Tibial artery (tissue), 4 donors: Measurements from ENCODE around the gene RNF220.

Experiments
- DNase-seq, 2 donors: peaks; one replicate each; pipeline ENCODE4 v3.0.0-alpha.2; 2019
- H3K27ac ChIP-seq, 2 donors: fragments of 200-600 bp; sonication (generic) in 1 of 2; 1 replicate in 1 of 2; 2 replicates in 1 of 2; pipeline ENCODE4 v1.5.1; 2018 to 2019; ENCODE audit warnings: mild to moderate bottlenecking in 1 of 2
- H3K27me3 ChIP-seq, 2 donors: fragments of 200-600 bp; sonication (generic) in 1 of 2; one replicate each; pipeline versions ENCODE4 v1.5.1 to v1.6.0; 2016 to 2019
- H3K36me3 ChIP-seq, 3 donors: fragments of 200-600 bp; sonication (generic) in 2 of 3; one replicate each; pipeline ENCODE4 v1.5.1; 2016 to 2019; ENCODE audit warnings: mild to moderate bottlenecking in 2 of 3
- H3K4me1 ChIP-seq, 4 donors: fragments of 200-600 bp; sonication (generic) in 2 of 4; 1 replicate in 3 of 4; 2 replicates in 1 of 4; pipeline ENCODE4 v1.5.1; 2016 to 2019
- H3K4me3 ChIP-seq, 2 donors: fragments of 200-600 bp; sonication (generic) in 1 of 2; 1 replicate in 1 of 2; 2 replicates in 1 of 2; pipeline ENCODE4 v1.5.1; 2018 to 2019; ENCODE audit warnings: mild to moderate bottlenecking in 2 of 2
- H3K9me3 ChIP-seq, 3 donors: fragments of 200-600 bp; sonication (generic) in 1 of 3; one replicate each; pipeline ENCODE4 v1.5.1; 2016 to 2019
- CTCF ChIP-seq, 2 experiments: fragments of 200-600 bp in 1 of 2; fragments of 450-650 bp in 1 of 2; IDR thresholded peaks; one replicate each; pipeline ENCODE4 v1.5.1; 2017 to 2019; ENCODE audit warnings: antibody characterized with exemption in 2 of 2, mild to moderate bottlenecking in 1 of 2, moderate library complexity in 1 of 2
- intact Hi-C: fragments of 100-400 bp; cut with DNase I; formaldehyde crosslinking; loops from one replicate; pipeline ENCODE4 v1.15.0; 2023; ENCODE audit warnings: low total_unique reads

RNF220 gene

GRCh38 chr1:44460107-44460882 lies 55.2 kb downstream of the RNF220 start:
- intact Hi-C loops = no loop called here
- no peak overlapping the region for H3K27ac ChIP-seq
- H3K36me3 ChIP-seq = no peaks in the 10 kb centered on the region
- no peaks in the 10 kb centered on the region for H3K4me1 ChIP-seq
- H3K27me3 ChIP-seq = peaks cover 0 to 18% of the 10 kb centered on the region in 2 donors
- H3K9me3 ChIP-seq = peaks cover 0 to 10% (median 6%) of the 10 kb centered on the region in 3 donors
- DNase-seq = no peak
- TF ChIP-seq CTCF (IDR thresholded peaks at IDR 0.05) = no peak
- H3K4me3 ChIP-seq = no peak overlapping the region

GRCh38 chr1:44464361-44464760 lies 59.3 kb downstream of the RNF220 start:
- H3K27me3 ChIP-seq = peaks cover 0 to 18% of the 10 kb centered on the region in 2 donors
- H3K9me3 ChIP-seq = peaks cover 0 to 10% (median 6%) of the 10 kb centered on the region in 3 donors
- intact Hi-C loops = no loop called here
- no peaks in the 10 kb centered on the region for H3K4me1 ChIP-seq
- H3K36me3 ChIP-seq = no peaks in the 10 kb centered on the region
- TF ChIP-seq CTCF (IDR thresholded peaks at IDR 0.05) = no peak
- H3K4me3 ChIP-seq = no peak overlapping the region
- no peak for DNase-seq
- H3K27ac ChIP-seq = no peak overlapping the region

- TF ChIP-seq CTCF (IDR thresholded peaks at IDR 0.05) = no peak
- Histone ChIP-seq H3K36me3 (no peaks in the 10 kb centered on the region), H3K27ac (no peak overlapping the region), H3K4me3 (no peak overlapping the region), H3K4me1 (peaks cover 0 to 1% (median 0%) of the 10 kb centered on the region in 4 donors), H3K9me3 (peaks cover 0 to 10% (median 6%) of the 10 kb centered on the region in 3 donors), H3K27me3 (peaks cover 0 to 3% of the 10 kb centered on the region in 2 donors)
- intact Hi-C loops = no loop called here
- DNase-seq = no peak
Observed at GRCh38 chr1:44467566-44467965, 62.5 kb downstream of the RNF220 start.

- no peak for TF ChIP-seq CTCF (IDR thresholded peaks at IDR 0.05)
- Histone ChIP-seq H3K36me3 (no peaks in the 10 kb centered on the region), H3K4me1 (peaks cover 0 to 8% (median 0%) of the 10 kb centered on the region in 4 donors), H3K9me3 (no peaks in the 10 kb centered on the region), H3K27ac (no peak overlapping the region), H3K27me3 (no peaks in the 10 kb centered on the region), H3K4me3 (no peak overlapping the region)
- intact Hi-C loops = no loop called here
- DNase-seq = no peak
Observed at GRCh38 chr1:44471911-44472453, 66.9 kb downstream of the RNF220 start.

- no peaks in the 10 kb centered on the region for H3K27me3 ChIP-seq
- no peaks in the 10 kb centered on the region for H3K36me3 ChIP-seq
- peaks cover 0 to 8% (median 0%) of the 10 kb centered on the region in 4 donors for H3K4me1 ChIP-seq
- TF ChIP-seq CTCF (IDR thresholded peaks at IDR 0.05) = no peak
- DNase-seq = no peak
- no peak overlapping the region for H3K27ac ChIP-seq
- no peak overlapping the region for H3K4me3 ChIP-seq
- H3K9me3 ChIP-seq = no peaks in the 10 kb centered on the region
- intact Hi-C loops = no loop called here
Observed at GRCh38 chr1:44472620-44473525, 67.8 kb downstream of the RNF220 start.
